Subcutaneous adipose tissue (tissue), 4 donors: ENCODE results near the gene CNPY4. TPM values are rescaled to one million over a fixed set of nuclear protein-coding genes. Genes with fewer than 3 reads are reported as not detected.

Experiments
- total RNA-seq, 4 donors: library from RNA; depleted of rRNA; stranded (reverse); fragments of >200 nt; gene quantifications; one replicate each; pipeline ENCODE4 v1.1.0, GENCODE V29; 2016
- TF ChIP-seq, protein P1 (sequence below): fragments of 450-650 bp; IDR thresholded peaks from one replicate; pipeline ENCODE4 v1.5.1; 2016; ENCODE audit warnings: low read depth, mild to moderate bottlenecking, control low read depth, antibody characterized with exemption, moderate library complexity

CNPY4 gene
- total RNA-seq, 4 donors from 2014 or later = 5.3 to 13.0 (median 8.2) TPM

DNA sequence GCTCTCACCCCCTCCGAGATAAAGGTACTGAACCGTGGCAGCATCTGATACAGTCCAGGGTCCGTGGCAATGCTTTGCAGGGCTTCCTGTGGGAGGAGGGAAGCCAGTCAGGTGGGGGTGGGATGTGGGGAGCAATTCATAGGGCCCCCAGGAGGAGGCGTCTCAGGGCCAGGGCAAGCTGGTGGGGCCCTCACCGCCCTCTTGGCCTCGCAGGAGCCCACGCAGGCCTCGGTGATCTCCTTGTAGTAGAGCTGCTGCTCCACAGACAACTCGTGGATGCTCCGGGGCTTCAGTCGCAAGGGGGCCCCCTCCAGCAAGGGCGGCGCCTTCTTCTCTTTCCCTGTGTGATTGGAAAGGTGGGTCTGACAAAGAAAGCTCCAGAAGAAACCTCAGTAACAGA is 7.5 kb upstream of the CNPY4 start:
- TF ChIP-seq, protein P1, sequence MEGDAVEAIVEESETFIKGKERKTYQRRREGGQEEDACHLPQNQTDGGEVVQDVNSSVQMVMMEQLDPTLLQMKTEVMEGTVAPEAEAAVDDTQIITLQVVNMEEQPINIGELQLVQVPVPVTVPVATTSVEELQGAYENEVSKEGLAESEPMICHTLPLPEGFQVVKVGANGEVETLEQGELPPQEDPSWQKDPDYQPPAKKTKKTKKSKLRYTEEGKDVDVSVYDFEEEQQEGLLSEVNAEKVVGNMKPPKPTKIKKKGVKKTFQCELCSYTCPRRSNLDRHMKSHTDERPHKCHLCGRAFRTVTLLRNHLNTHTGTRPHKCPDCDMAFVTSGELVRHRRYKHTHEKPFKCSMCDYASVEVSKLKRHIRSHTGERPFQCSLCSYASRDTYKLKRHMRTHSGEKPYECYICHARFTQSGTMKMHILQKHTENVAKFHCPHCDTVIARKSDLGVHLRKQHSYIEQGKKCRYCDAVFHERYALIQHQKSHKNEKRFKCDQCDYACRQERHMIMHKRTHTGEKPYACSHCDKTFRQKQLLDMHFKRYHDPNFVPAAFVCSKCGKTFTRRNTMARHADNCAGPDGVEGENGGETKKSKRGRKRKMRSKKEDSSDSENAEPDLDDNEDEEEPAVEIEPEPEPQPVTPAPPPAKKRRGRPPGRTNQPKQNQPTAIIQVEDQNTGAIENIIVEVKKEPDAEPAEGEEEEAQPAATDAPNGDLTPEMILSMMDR = no peak

DNA sequence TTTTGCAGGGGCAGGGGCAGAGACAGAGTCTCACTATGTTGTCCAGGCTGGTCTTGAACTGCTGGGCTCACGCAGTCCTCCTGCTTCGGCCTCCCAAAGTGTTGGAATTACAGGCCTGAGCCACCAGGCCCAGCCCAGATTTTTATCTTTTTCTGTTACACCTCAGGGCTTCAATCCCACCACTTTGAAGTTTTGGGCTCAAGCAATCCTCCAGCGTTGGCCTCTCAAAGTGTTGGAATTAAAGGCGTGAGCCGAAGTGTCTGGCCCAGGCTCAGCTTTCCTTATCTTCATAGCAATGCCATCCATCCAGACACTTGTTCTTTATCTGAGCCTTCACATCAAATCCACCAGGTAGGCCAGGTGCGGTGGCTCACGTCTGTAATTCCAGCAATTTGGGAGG is 4.4 kb upstream of the CNPY4 start:
- TF ChIP-seq, protein P1 = no peak

DNA sequence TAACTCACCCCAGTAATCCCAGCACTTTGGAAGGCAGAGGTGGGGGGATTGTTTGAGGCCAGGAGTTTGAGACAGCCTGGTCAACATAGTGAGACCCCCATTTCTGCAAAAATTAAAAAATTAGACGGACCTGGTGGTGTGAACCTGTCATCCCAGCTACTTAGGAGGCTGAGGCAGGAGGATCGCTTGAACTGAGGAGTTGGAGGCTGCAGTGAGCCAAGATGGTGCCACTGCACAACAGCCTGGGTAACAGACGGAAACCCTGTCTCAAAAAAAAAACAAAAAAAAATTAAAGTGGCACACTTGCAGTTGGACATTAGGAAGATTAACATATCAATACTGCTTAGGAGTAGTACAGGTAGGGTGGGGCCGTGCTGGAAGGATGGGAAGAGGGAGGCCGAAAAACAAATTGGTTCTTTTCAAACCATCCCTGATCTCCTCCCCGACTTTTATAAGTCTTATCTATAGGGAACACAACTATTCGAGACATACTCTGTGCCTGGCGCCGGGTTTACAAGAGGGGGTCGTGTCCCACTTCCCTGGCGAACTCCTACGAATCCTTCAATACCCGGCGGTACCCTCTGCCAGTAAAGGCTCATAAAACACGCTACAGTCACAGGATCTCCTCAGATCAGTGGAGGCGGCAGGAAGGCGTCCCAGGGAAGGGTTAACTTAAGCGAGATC is 904 bp upstream of the CNPY4 start:
- TF ChIP-seq, protein P1 = no peak

DNA sequence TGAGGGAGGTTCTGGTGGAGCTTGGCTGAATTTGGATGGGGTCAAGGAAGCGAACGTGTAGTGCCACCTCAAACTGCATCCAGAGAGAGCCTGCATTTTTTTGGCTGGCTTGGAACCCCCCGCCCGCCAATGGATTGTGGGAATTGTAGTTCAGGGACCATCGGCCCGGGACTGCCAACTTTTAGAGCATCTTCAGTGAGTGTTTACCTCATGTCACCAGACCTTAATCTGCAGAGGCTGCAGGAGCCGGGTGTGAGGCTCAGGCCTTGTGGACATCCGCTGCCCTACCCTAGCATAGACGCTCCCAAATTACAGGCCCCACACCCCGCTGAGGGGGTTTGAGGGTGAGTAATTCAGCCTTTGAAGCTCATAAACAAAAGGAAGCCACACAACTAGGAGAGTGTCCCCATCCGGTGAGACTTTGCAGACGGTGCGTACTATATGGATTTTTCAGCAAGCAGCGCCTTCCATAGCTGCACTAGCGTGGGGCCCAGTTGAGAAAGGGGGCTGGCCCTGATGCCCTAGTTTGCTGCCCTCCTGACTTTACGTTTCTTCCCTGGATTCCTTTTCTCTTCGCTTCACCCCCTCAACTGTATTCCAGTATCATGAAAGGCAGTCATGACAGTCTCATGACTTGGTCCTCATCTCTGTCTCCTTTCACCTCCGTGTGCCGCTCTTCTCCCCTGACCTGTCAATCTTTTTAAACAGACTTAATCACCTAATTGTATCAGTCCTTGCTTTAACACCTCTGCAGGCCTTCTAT is 717 bp downstream of the CNPY4 start:
- TF ChIP-seq, protein P1 = no peak

DNA sequence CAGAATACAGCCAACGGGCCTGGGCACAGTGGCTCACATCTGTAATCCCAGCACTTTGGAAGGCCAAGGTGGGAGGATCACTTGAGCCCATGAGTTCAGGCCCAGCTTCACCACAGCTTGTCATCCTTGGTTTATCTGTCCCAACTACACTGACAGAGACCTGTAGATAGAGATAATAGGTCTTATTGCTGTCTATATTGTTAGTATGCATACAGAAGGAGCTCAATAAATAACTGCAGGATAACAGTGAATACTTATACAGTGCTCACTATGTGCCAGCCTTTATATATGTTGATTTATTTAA is 1.3 kb downstream of the CNPY4 start:
- TF ChIP-seq, protein P1 = no peak

DNA sequence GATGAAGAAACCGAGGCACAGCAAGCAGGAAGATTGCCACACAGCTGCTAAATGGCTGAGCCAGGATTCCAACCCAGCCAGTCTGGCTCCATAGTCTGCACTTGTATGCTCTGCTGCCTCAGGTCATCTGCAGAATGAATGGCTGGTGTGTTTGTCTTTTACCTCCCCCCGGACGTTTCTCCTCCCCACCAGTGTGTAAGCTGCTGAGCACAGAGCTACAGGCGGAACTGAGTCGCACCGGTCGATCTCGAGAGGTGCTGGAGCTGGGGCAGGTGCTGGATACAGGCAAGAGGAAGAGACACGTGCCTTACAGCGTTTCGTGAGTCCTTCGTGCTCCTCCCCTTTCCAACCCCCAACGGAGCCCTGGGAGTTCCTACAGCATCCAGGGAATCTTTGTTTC is 2.6 kb downstream of the CNPY4 start:
- TF ChIP-seq, protein P1 = no peak

DNA sequence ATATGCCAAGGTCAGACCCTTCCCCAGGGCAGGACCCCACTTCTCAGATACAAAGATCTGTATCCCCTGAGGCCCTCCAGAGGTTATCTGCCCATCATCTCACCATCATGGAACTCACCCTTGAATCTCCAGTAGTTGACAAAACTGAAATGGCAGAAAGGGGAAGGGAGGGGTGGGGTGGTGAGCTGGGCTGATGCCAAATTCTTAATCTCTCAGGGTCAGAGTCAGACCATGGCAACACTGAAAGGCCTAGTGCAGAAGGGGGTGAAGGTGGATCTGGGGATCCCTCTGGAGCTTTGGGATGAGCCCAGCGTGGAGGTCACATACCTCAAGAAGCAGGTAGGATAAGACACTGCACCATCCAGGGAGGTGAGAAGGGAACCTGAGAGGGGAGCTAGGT is 3.1 kb downstream of the CNPY4 start:
- TF ChIP-seq, protein P1 = no peak
